Measurements from ENCODE around the gene CNPY1. TPM values are rescaled to one million over a fixed set of nuclear protein-coding genes. Genes with fewer than 3 reads are reported as not detected.
A peak's percentile ranks its signal among the peaks of the same experiment; 100 is the strongest.

The CNPY1 gene
- total RNA-seq, 3 donors from 2014 or later, result 0.29 TPM; not detected in 2

- TF ChIP-seq POLR2AphosphoS5 (IDR thresholded peaks at IDR 0.05) (no peak), POLR2A (IDR thresholded peaks at IDR 0.05) (no peak), CTCF (IDR thresholded peaks at IDR 0.05) (no peak)
- no peak overlapping the region for H3K4me3 ChIP-seq
- peaks cover 0 to 49% of the 10 kb centered on the region in 2 donors for H3K27me3 ChIP-seq
- no peaks in the 10 kb centered on the region for H3K36me3 ChIP-seq
- H3K9me3 ChIP-seq, result no peaks in the 10 kb centered on the region
- DNase-seq (ENCODE audit: low spot score in 2 of 2), result no peak
- no peak overlapping the region for H3K27ac ChIP-seq
- H3K4me1 ChIP-seq, result peaks cover 0 to 6% of the 10 kb centered on the region in 2 donors
- intact Hi-C loops (cut with DNase I; ENCODE audit: low total_unique reads), result no loop called here
These were observed 58.6 kb downstream of the CNPY1 start for GRCh38 chr7:155487509-155488482.

GRCh38 chr7:155486783-155487508, 59.4 kb downstream of the CNPY1 start:
- Histone ChIP-seq H3K36me3 (no peaks in the 10 kb centered on the region), H3K4me3 (no peak overlapping the region), H3K27ac (no peak overlapping the region), H3K4me1 (peaks cover 0 to 6% of the 10 kb centered on the region in 2 donors), H3K9me3 (no peaks in the 10 kb centered on the region), H3K27me3 (peaks cover 0 to 51% of the 10 kb centered on the region in 2 donors)
- no peak for DNase-seq (ENCODE audit: low spot score in 2 of 2)
- no peak for TF ChIP-seq CTCF (IDR thresholded peaks at IDR 0.05)
- no peak for TF ChIP-seq POLR2A (IDR thresholded peaks at IDR 0.05)
- TF ChIP-seq POLR2AphosphoS5 (IDR thresholded peaks at IDR 0.05), result no peak
- intact Hi-C loops (cut with DNase I; ENCODE audit: low total_unique reads), result no loop called here

GRCh38 chr7:155484483-155485399, 61.6 kb downstream of the CNPY1 start:
- H3K9me3 ChIP-seq, result no peaks in the 10 kb centered on the region
- H3K4me1 ChIP-seq, result no peaks in the 10 kb centered on the region
- no peaks in the 10 kb centered on the region for H3K36me3 ChIP-seq
- TF ChIP-seq POLR2A (IDR thresholded peaks at IDR 0.05), result no peak
- no peak for TF ChIP-seq POLR2AphosphoS5 (IDR thresholded peaks at IDR 0.05)
- no peak for TF ChIP-seq CTCF (IDR thresholded peaks at IDR 0.05)
- intact Hi-C loops (cut with DNase I; ENCODE audit: low total_unique reads), result no loop called here
- no peak overlapping the region for H3K4me3 ChIP-seq
- peaks cover 0 to 44% of the 10 kb centered on the region in 2 donors for H3K27me3 ChIP-seq
- H3K27ac ChIP-seq, result no peak overlapping the region
- no peak for DNase-seq (ENCODE audit: low spot score in 2 of 2)

GRCh38 chr7:155483868-155484325, 62.5 kb downstream of the CNPY1 start:
- intact Hi-C loops (cut with DNase I; ENCODE audit: low total_unique reads), result no loop called here
- H3K36me3 ChIP-seq, result no peaks in the 10 kb centered on the region
- no peak for TF ChIP-seq CTCF (IDR thresholded peaks at IDR 0.05)
- no peak for TF ChIP-seq POLR2AphosphoS5 (IDR thresholded peaks at IDR 0.05)
- TF ChIP-seq POLR2A (IDR thresholded peaks at IDR 0.05), result no peak
- H3K4me3 ChIP-seq, result peak overlapping the region in 1 of 3 donors; percentile 25
- H3K27ac ChIP-seq, result no peak overlapping the region
- no peak for DNase-seq (ENCODE audit: low spot score in 2 of 2)
- H3K4me1 ChIP-seq, result no peaks in the 10 kb centered on the region
- no peaks in the 10 kb centered on the region for H3K9me3 ChIP-seq
- H3K27me3 ChIP-seq, result peaks cover 0 to 43% of the 10 kb centered on the region in 2 donors

Data from breast epithelium (tissue), 4 donors.